Measurements from ENCODE around the gene PRKAR1B. TPM values are rescaled to one million over a fixed set of nuclear protein-coding genes. Genes with fewer than 3 reads are reported as not detected.
A peak's percentile ranks its signal among the peaks of the same experiment; 100 is the strongest.

The PRKAR1B gene
- total RNA-seq, 1 experiment from 2014 or later, result 14.1 TPM

- no peak for DNase-seq (ENCODE audit: low read depth, low spot score)
- POLR2A ChIA-PET, result no interaction called here
- no TSS peak for BruUV-seq (replicated peaks)
- Histone ChIP-seq H3K36me3 (ENCODE audit: control insufficient read depth in 1 of 2, insufficient read depth in 2 of 2, low read length in 2 of 2) (no peaks in the 10 kb centered on the region), H3K27me3 (ENCODE audit: insufficient read depth, low read length) (no peaks in the 10 kb centered on the region), H3K27ac (ENCODE audit: low read depth, low read length) (no peak overlapping the region; the same call in 1 of the 2 replicates), H3K9ac (ENCODE audit: low read length) (peak overlapping the region; percentile 50), H3K4me3 (replicated peaks in 1 of 2; ENCODE audit: low read depth in 1 of 2, low read length in 2 of 2) (peak overlapping the region; percentile 42 to 62), H4K20me1 (ENCODE audit: insufficient read depth) (no peaks in the 10 kb centered on the region), H2AFZ (ENCODE audit: low read depth, low read length, poor library complexity, severe bottlenecking) (peak overlapping the region; percentile 54), H3K9me2 (ENCODE audit: insufficient read depth) (no peaks in the 10 kb centered on the region), H3K79me2 (ENCODE audit: insufficient read depth, low read length) (peaks cover 12% of the 10 kb centered on the region; the same call in 1 of the 2 replicates), H3K4me2 (ENCODE audit: low read length) (peak overlapping the region; percentile 97), H3K4me1 (ENCODE audit: control insufficient read depth in 1 of 2, insufficient read depth in 2 of 2, low read length in 2 of 2) (peaks cover 28 to 49% of the 10 kb centered on the region in 2 experiments), H3K9me3 (ENCODE audit: control insufficient read depth in 1 of 2, insufficient read depth in 1 of 2, low read depth in 1 of 2, low read length in 2 of 2) (no peaks in the 10 kb centered on the region)
- CTCF ChIA-PET, result no interaction called here
- TF ChIP-seq RAD21 (IDR thresholded peaks at IDR 0.05; ENCODE audit: low read depth), result no peak
- TF ChIP-seq ZNF274 (IDR thresholded peaks at IDR 0.05; ENCODE audit: low read depth, low read length), result no peak
- TF ChIP-seq EGR1 (IDR thresholded peaks at IDR 0.05; ENCODE audit: low read depth), result no peak
- TF ChIP-seq TCF7L2 (IDR thresholded peaks at IDR 0.05; ENCODE audit: borderline replicate concordance, extremely low read depth, insufficient read depth, insufficient read length), result peak; percentile 8
- TF ChIP-seq CBX3 (IDR thresholded peaks at IDR 0.05; ENCODE audit: low read depth), result no peak
- no peak for TF ChIP-seq ELF1 (IDR thresholded peaks at IDR 0.05; ENCODE audit: borderline replicate concordance, low read depth)
- intact Hi-C loops (cut with micrococcal nuclease), result loop anchor here (2.0 kb wide), 1 partner anchor 16 kb away; no protein-coding TSS in a partner anchor
- ATAC-seq, result peak; percentile 10
- RAD21 ChIA-PET (ENCODE audit: low non-redundant PET in 1 of 2, low total read pairs in 2 of 2, uncharacterized antibody in 2 of 2, unreplicated experiment in 2 of 2), result interaction anchor here in 1 of 2 experiments (0.5 kb wide), 1 partner anchor 221 kb away, joined by 3 read pairs; no protein-coding TSS in a partner anchor
Measured at GRCh38 chr7:522071-522950, 204.8 kb downstream of the PRKAR1B start.

Data from HCT116 (cell line).